Stimulated activated memory B cell treated with anti-CD40 and anti-IgM and Interleukin-4, amounts not matched to agents 10 μg/mL and 1 μg/mL and 100 μg/mL, for 72 hours (primary cell): Measurements from ENCODE around the gene ZNF836.
A peak's percentile ranks its signal among the peaks of the same experiment; 100 is the strongest.
"Not testable (repeated sequence)": the region's sequence is repeated elsewhere in the genome, so short reads cannot be mapped to it uniquely, and the experiment has no call there.

Experiments used
- ATAC-seq: fragments of 150-1000 bp; cut with Tn5 transposase; 2 replicates; pipeline ENCODE4 v1.10.0; 2021
- H3K27ac Mint-ChIP-seq: one replicate; pipeline ENCODE4 v1.8.0; 2022; ENCODE audit warnings: mild to moderate bottlenecking, mixed read lengths
- H3K27me3 Mint-ChIP-seq: one replicate; pipeline ENCODE4 v1.8.0; 2022; ENCODE audit warnings: mixed read lengths
- H3K36me3 Mint-ChIP-seq: one replicate; pipeline ENCODE4 v1.8.0; 2022; ENCODE audit warnings: mixed read lengths
- H3K4me1 Mint-ChIP-seq: one replicate; pipeline ENCODE4 v1.8.0; 2022; ENCODE audit warnings: mixed read lengths
- H3K4me3 Mint-ChIP-seq: one replicate; pipeline ENCODE4 v1.8.0; 2022; ENCODE audit warnings: mild to moderate bottlenecking, moderate library complexity, mixed read lengths
- H3K9me3 Mint-ChIP-seq: one replicate; pipeline ENCODE4 v1.8.0; 2022; ENCODE audit warnings: mixed read lengths

ZNF836 gene

DNA sequence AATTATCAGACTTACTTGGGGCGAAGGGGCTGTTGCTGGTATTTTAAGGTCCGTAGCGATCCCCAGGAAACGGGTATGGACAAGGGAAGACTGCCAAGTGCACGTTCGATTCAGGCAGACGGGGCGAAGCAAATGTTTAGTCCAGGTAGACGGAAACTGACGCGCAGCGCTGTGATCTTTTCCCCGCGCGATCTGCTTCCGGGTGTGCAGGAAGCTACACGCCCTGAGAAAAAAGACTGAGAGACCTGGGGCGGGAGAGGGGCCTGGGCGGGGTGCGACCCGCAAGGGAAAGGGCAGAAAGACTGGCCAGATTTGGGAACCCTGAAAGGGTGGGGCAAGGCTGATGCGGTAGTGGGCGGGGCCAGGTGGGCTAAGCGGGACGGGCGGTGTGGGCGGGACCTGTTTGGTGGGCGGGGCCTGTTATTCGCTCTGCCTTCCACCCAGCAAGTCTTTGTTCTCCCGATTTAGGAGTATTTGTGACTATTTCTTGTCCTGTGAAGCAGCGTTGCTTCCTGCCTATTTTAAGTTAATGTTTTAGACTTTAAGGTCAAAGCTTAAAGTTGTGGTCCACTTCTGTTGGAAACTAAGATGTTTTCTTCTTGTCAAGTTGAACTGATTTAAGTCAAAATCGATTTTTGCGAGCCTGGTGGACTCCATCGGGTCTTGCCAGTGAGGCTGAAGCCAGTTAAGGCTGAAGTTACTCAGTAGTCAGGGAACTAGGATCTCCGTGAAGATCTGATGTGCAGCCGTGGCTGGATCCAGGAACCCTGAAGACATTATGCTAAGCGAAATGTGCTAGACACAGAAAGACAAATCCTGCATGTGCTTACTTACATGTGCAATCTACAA lies at the start of gene ZNF836:
Gene ZNF836 (minus strand): TSS at position 301 of the 849 bp plus-strand sequence. CDS start 3,549 bp downstream, outside the sequence.
- peaks cover 3% of the 10 kb centered on the region for H3K9me3 Mint-ChIP-seq
- peak within 1 kb of the TSS; percentile 95 for H3K27ac Mint-ChIP-seq
- peak; percentile 97 for ATAC-seq
- peak within 1 kb of the TSS; percentile 92 for H3K4me3 Mint-ChIP-seq
- no peaks in the 10 kb centered on the region for H3K27me3 Mint-ChIP-seq
- H3K4me1 Mint-ChIP-seq, result peaks cover 17% of the 10 kb centered on the region
- peaks cover 35% of the 10 kb centered on the region for H3K36me3 Mint-ChIP-seq

DNA sequence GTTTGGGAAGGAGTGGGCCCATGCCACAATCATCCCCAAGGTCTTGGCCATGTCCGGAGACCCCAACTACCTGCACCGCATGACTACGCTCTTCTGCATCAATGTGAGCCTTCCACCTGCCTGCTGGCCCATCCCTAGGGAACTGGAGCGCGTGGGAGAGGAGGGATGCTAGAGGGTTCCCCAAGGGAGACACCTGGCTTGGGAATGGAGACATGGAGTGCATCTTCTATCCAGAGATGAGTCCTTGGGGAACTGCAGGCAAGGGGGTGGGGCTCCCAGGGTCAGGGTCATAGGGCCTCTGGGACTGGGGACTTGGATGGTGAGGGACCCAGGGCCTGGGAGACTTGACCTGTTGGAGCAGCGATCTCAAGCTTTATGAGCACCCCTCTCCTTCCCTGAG lies 49.6 kb upstream of the ZNF836 start:
- Mint-ChIP-seq H3K4me3 (no peak overlapping the region), H3K27me3 (no peaks in the 10 kb centered on the region), H3K36me3 (peaks cover 82% of the 10 kb centered on the region), H3K4me1 (peaks cover 14% of the 10 kb centered on the region), H3K9me3 (no peaks in the 10 kb centered on the region), H3K27ac (peak overlapping the region; percentile 11)
- ATAC-seq, result no peak

DNA sequence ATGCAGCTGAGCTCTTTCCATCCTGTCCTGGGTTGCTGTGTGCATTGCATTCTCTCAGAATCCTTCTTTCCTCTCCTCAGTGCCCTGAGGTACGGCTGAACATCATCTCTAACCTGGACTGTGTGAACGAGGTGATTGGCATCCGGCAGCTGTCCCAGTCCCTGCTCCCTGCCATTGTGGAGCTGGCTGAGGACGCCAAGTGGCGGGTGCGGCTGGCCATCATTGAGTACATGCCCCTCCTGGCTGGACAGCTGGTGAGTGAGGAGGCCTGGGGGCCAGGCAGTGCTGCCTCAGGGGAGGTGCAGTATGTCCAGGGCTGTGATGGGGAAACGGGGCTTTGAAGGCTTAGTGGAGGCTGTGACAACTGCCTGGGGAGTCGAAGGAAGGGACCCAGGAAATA lies 48.2 kb upstream of the ZNF836 start:
- Mint-ChIP-seq H3K9me3 (no peaks in the 10 kb centered on the region), H3K4me3 (no peak overlapping the region), H3K36me3 (peaks cover 78% of the 10 kb centered on the region), H3K4me1 (peaks cover 14% of the 10 kb centered on the region), H3K27ac (peak overlapping the region; percentile 17), H3K27me3 (no peaks in the 10 kb centered on the region)
- no peak for ATAC-seq

DNA sequence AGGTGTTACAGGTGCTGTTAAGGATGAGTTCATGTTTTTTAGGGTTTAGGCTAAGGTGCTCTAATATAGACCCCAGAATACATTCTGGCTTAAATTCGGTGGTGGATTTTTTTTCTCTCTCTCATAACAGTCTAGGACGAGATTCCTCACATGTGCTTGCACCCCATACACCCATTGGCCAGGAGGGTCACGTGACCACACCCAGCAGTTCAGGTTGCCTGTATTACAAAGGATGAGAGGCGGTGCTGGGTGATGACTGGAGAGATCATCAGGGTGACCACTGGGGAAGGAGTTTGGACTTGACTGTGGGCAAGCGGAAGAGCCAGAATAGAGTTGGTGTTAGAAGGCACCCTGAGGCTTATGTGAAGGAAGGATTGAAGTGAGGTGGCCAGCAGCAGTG lies 46.2 kb upstream of the ZNF836 start:
- Mint-ChIP-seq H3K36me3 (peaks cover 78% of the 10 kb centered on the region), H3K9me3 (no peaks in the 10 kb centered on the region), H3K4me1 (peaks cover 10% of the 10 kb centered on the region), H3K27me3 (no peaks in the 10 kb centered on the region), H3K27ac (peak overlapping the region; percentile 3), H3K4me3 (no peak overlapping the region)
- no peak for ATAC-seq

DNA sequence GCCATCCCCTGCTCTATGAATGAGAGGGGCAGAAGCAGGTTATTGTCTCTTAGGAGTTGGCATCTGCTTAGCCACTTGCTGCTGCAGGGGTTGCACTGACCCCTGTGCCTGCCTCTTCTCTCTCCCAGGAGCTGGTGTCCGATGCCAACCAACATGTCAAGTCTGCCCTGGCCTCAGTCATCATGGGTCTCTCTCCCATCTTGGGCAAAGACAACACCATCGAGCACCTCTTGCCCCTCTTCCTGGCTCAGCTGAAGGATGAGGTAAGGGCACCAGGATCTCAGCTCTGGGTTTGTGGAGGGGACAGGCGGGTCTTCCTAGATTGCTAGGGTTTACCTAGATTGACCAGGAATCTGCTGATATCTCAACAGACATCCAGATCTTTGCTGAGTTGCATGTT lies 45.0 kb upstream of the ZNF836 start:
- H3K27me3 Mint-ChIP-seq, result no peaks in the 10 kb centered on the region
- peaks cover 85% of the 10 kb centered on the region for H3K36me3 Mint-ChIP-seq
- no peak for ATAC-seq
- peaks cover 10% of the 10 kb centered on the region for H3K4me1 Mint-ChIP-seq
- no peak overlapping the region for H3K27ac Mint-ChIP-seq
- H3K4me3 Mint-ChIP-seq, result no peak overlapping the region
- no peaks in the 10 kb centered on the region for H3K9me3 Mint-ChIP-seq

DNA sequence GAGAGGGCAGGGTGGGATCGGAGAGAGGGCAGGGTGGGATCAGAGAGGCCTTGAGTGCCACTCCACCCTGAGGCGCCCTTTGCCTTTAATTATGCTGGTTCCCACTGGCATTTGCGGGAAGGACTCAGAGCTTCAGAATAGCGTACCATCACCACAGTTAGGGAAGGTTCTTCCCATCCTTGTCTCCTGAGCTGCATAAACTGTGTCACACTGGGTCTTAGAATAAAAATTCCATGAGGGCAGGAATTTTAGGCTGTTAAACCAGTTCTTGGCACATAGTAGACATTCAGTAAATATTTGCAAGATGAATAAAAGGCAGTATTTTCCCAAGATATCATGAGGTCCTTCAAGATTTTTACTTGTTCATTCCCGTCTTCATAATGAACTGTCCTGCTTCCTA lies 42.8 kb upstream of the ZNF836 start:
- Mint-ChIP-seq H3K4me1 (no peaks in the 10 kb centered on the region), H3K36me3 (peaks cover 85% of the 10 kb centered on the region), H3K4me3 (no peak overlapping the region), H3K27ac (no peak overlapping the region), H3K27me3 (no peaks in the 10 kb centered on the region), H3K9me3 (no peaks in the 10 kb centered on the region)
- no peak for ATAC-seq

DNA sequence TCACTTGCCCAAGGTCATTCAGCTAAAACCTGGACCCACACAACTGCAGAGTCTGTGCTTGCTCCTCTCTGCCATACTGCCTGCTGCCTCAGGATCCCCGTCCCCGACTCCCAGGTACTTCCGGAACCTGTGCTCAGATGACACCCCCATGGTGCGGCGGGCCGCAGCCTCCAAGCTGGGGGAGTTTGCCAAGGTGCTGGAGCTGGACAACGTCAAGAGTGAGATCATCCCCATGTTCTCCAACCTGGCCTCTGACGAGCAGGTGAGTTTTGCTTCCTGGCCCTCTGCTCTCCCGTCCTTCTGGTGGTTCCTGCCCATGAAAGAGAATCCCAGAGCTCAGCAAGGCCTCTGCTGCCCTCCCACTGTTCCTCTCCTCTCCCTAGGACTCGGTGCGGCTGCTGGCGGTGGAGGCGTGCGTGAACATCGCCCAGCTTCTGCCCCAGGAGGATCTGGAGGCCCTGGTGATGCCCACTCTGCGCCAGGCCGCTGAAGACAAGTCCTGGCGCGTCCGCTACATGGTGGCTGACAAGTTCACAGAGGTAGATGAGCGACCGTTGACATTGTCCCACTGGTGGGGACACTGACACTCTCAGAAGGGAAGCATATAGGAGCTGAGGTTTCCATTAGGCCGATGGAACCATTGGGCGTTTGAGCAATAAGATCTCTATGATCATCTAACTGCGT lies 41.3 kb upstream of the ZNF836 start:
- no peak for ATAC-seq
- H3K27ac Mint-ChIP-seq, result no peak overlapping the region
- H3K27me3 Mint-ChIP-seq, result no peaks in the 10 kb centered on the region
- H3K4me3 Mint-ChIP-seq, result no peak overlapping the region
- peaks cover 75% of the 10 kb centered on the region for H3K36me3 Mint-ChIP-seq
- H3K4me1 Mint-ChIP-seq, result no peaks in the 10 kb centered on the region
- no peaks in the 10 kb centered on the region for H3K9me3 Mint-ChIP-seq

DNA sequence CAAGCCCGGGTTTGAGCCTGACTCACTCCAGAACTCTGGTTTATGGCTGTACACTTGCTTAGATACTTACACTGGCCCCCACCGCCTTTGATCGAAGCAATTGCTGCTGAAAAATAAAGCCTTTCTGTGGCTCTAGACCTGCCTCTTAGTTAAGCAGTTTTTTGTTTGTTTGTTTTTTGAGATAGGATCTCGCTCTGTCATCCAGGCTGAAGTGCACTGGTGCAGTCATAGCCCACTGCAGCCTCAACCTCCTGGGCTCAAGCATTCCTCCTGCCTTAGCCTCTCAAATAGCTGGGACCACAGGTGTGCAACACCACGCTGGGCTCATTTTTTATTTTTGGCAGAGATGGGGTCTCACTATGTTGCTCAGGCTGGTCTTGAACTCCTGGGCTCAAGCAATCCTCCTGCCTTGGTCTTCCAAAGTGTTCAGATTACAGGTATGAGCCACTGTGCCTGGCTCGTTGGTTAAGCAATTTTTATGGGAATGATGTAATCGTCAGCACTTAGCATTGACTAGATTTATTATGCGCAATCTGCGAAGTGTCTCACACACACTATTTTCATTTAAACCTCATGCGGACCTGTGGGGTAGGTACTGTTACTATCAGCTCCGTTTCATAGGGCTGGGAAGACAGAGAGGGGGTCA lies 40.6 kb upstream of the ZNF836 start:
- H3K36me3 Mint-ChIP-seq, result peaks cover 75% of the 10 kb centered on the region
- H3K27me3 Mint-ChIP-seq, result no peaks in the 10 kb centered on the region
- no peaks in the 10 kb centered on the region for H3K9me3 Mint-ChIP-seq
- ATAC-seq, result no peak
- H3K4me1 Mint-ChIP-seq, result peaks cover under 1% of the 10 kb centered on the region
- H3K4me3 Mint-ChIP-seq, result no peak overlapping the region
- H3K27ac Mint-ChIP-seq, result no peak overlapping the region

DNA sequence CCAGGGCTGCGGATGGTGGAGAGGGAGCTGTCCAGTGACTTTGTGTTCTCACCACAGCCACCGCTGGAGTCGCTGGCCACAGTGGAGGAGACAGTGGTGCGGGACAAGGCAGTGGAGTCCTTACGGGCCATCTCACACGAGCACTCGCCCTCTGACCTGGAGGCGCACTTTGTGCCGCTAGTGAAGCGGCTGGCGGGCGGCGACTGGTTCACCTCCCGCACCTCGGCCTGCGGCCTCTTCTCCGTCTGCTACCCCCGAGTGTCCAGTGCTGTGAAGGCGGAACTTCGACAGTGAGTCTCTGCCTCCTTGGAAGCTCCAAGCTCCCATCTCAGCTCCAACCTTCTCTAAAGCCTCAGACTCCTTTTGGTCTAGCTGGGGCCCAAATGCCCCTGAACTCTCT lies 39.8 kb upstream of the ZNF836 start:
- no peak for ATAC-seq
- Mint-ChIP-seq H3K4me1 (peaks cover 6% of the 10 kb centered on the region), H3K4me3 (no peak overlapping the region), H3K27ac (no peak overlapping the region), H3K27me3 (no peaks in the 10 kb centered on the region), H3K36me3 (peaks cover 73% of the 10 kb centered on the region), H3K9me3 (no peaks in the 10 kb centered on the region)

DNA sequence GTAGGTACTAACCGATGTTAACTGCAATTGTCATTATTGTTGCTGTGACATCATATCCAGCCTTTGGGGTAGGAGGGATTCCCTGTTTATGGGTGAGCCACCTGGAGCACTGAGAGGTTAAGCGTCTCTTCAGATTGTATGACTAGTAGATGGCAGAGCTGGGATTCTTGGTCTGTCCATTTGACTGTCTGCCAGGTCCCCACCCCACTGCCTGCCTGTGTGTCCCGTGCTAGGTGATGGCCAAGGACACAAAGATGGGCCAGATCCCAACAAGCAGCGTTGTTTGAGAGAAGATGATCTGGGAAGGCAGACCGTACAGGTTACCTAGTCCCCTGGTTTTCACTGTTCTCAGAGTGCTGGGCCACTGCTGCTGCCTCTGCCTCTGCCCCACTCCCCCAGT lies 35.1 kb upstream of the ZNF836 start:
- ATAC-seq, result no peak
- no peak overlapping the region for H3K27ac Mint-ChIP-seq
- H3K4me1 Mint-ChIP-seq, result peaks cover 46% of the 10 kb centered on the region
- H3K9me3 Mint-ChIP-seq, result no peaks in the 10 kb centered on the region
- H3K27me3 Mint-ChIP-seq, result no peaks in the 10 kb centered on the region
- peaks cover 81% of the 10 kb centered on the region for H3K36me3 Mint-ChIP-seq
- no peak overlapping the region for H3K4me3 Mint-ChIP-seq

DNA sequence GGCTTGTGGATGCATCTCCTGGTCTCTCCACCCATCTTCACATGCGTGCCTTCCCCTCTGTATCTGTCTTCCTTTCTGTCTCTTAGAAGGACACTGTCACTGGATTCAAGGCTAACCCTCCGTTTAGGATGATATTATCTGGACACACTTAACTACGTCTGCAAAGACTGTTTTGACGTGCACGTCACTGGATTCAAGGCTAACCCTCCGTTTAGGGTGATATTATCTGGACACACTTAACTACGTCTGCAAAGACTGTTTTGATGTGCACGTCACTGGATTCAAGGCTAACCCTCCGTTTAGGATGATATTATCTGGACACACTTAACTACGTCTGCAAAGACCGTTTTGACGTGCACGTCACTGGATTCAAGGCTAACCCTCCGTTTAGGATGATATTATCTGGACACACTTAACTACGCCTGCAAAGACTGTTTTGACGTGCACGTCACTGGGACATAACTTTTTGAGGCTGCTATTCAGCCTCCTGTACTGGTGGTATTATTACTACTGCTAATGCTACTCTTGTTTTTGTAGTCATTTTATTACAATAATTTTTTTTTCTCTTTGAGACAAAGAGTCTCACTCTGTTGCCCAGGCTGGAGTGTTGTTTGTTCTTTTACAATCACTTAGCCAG lies 29.5 kb upstream of the ZNF836 start:
- not testable (repeated sequence) for H3K27ac Mint-ChIP-seq, ATAC-seq, H3K9me3 Mint-ChIP-seq, H3K4me3 Mint-ChIP-seq, H3K27me3 Mint-ChIP-seq
- peaks cover 49% of the 10 kb centered on the region for H3K36me3 Mint-ChIP-seq
- peaks cover 75% of the 10 kb centered on the region for H3K4me1 Mint-ChIP-seq

DNA sequence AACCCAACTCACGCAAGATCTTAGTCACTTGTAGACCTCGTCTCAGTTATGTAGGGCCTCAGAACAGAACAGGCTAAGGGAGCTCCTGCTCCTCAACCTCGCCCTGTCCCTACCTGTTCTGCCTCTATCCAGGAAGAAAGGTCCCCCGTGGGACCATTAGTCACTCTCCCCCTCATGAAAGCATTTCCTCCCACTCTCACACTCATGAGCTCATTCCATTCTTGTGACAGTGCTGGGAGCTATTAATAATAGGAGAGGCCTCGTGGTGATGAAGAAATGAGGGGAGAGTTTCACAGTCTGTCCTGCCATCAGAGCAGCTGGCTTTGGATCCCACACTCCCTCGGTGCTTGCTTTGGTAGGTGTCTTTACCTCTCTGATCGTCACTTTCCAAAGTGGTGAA lies 28.6 kb upstream of the ZNF836 start:
- no peak for ATAC-seq

DNA sequence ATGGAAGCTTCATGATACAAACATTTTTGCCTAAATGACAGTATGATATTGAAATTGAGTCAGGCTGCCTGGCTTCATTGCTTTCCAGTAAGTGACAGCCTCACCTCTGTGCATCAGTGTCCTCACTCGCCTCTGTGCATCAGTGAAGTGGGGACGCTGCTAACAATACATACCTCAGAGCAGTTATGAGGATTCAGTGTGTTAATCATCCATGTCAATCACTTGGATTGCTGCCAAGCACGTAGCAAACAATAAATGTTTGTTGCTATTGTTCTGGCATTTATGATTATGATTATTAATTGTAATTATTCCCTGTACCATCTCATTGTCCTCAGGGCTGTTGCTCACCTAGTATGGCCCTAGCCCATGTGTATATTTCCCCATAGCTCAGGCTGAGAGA lies 27.3 kb upstream of the ZNF836 start:
- Mint-ChIP-seq H3K36me3 (peaks cover 48% of the 10 kb centered on the region), H3K27me3 (no peaks in the 10 kb centered on the region), H3K4me3 (no peak overlapping the region), H3K4me1 (peaks cover 66% of the 10 kb centered on the region), H3K9me3 (no peaks in the 10 kb centered on the region), H3K27ac (no peak overlapping the region)
- ATAC-seq, result no peak

More for the DNA sequence above, 28.6 kb upstream of the ZNF836 start:
- H3K9me3 Mint-ChIP-seq, result no peaks in the 10 kb centered on the region
- peaks cover 67% of the 10 kb centered on the region for H3K4me1 Mint-ChIP-seq
- H3K4me3 Mint-ChIP-seq, result no peak overlapping the region
- H3K27me3 Mint-ChIP-seq, result no peaks in the 10 kb centered on the region
- H3K36me3 Mint-ChIP-seq, result peaks cover 49% of the 10 kb centered on the region
- peak overlapping the region; percentile 67 for H3K27ac Mint-ChIP-seq

DNA sequence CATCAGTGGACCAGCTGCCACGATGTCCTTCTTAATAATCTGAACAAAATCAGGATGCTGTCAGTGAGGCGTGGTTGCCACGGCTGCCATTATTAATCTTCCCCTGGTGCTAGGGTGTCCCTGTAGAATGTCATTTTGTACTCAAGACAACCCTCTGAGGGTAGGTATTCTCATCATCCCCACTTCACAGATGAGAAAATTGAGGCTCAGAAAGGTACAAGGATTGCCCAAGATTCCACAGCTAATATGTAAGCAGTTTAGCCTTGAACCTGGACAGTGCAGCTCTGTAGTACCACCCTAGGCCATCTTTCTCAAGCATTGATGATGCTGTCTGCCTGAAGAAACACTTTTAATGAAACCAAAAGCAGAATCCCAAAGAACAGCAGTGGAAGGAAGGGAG lies 26.5 kb upstream of the ZNF836 start:
- H3K36me3 Mint-ChIP-seq, result peaks cover 44% of the 10 kb centered on the region
- no peak for ATAC-seq
- no peak overlapping the region for H3K27ac Mint-ChIP-seq
- H3K4me1 Mint-ChIP-seq, result peaks cover 63% of the 10 kb centered on the region
- H3K27me3 Mint-ChIP-seq, result no peaks in the 10 kb centered on the region
- no peak overlapping the region for H3K4me3 Mint-ChIP-seq
- H3K9me3 Mint-ChIP-seq, result no peaks in the 10 kb centered on the region

DNA sequence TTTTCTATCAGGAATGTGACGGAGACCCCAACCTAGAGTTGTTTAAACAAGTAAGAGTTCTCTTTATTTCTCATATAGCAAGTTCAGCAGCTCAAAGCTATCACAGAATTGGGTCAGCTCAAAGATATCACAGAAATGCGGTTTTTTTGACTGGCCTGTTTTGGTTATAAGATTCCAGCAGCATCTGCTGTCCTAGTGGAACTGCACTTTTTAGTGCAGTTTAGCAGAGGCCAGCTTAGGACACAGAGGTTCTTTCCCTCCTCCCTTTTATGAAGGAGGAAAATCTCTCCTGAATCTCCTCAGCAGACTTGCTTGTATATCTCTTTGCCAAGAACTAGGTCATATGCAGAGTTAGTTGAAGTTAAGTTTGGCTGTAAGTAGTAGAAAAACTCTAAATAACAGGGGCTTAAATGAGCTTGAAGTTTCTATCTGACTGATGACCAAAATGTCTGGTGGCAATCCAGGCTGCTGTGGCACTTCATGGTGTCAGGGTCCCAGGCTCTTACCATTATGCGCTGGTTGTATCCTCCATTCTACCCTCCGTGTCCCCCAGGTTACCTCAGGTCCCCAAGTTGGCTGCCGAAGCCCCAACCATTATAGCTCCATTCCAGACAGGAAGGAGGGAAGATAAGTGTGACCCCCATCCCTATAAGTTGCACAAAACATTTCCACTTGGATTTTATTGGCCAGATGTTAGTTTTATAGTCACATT lies 25.0 kb upstream of the ZNF836 start:
- peaks cover 68% of the 10 kb centered on the region for H3K4me1 Mint-ChIP-seq
- H3K4me3 Mint-ChIP-seq, result no peak overlapping the region
- ATAC-seq, result no peak
- H3K27me3 Mint-ChIP-seq, result no peaks in the 10 kb centered on the region
- no peak overlapping the region for H3K27ac Mint-ChIP-seq
- H3K9me3 Mint-ChIP-seq, result no peaks in the 10 kb centered on the region
- peaks cover 39% of the 10 kb centered on the region for H3K36me3 Mint-ChIP-seq
